ENCODE measurements around the gene PLEK2. TPM values are rescaled to one million over a fixed set of nuclear protein-coding genes. Genes with fewer than 3 reads are reported as not detected.
A peak's percentile ranks its signal among the peaks of the same experiment; 100 is the strongest.

Gene PLEK2
- total RNA-seq, 1 donor from 2014 or later, result not detected

- H3K4me3 Mint-ChIP-seq, result no peak overlapping the region
- peaks cover 15% of the 10 kb centered on the region for H3K27me3 Mint-ChIP-seq (ENCODE audit: low read depth)
- H3K4me1 Mint-ChIP-seq, result peaks cover 5% of the 10 kb centered on the region
- H3K27ac Mint-ChIP-seq, result no peak overlapping the region
- peak; percentile 88 for TF ChIP-seq CTCF (IDR thresholded peaks at IDR 0.05; ENCODE audit: unreplicated experiment)
- H3K9me3 Mint-ChIP-seq, result no peaks in the 10 kb centered on the region
- DNase-seq (ENCODE audit: low spot score in 2 of 2, unreplicated experiment in 2 of 2), result peak; percentile 42 to 75
- H3K36me3 Mint-ChIP-seq, result no peaks in the 10 kb centered on the region
Measured at GRCh38 chr14:67426983-67427606, 15.1 kb upstream of the PLEK2 start.

- DNase-seq (ENCODE audit: low spot score in 2 of 2, unreplicated experiment in 2 of 2), result no peak
- H3K4me1 Mint-ChIP-seq, result peaks cover 2% of the 10 kb centered on the region
- peaks cover 15% of the 10 kb centered on the region for H3K27me3 Mint-ChIP-seq (ENCODE audit: low read depth)
- no peaks in the 10 kb centered on the region for H3K9me3 Mint-ChIP-seq
- no peak overlapping the region for H3K27ac Mint-ChIP-seq
- no peak for TF ChIP-seq CTCF (IDR thresholded peaks at IDR 0.05; ENCODE audit: unreplicated experiment)
- H3K4me3 Mint-ChIP-seq, result no peak overlapping the region
- H3K36me3 Mint-ChIP-seq, result no peaks in the 10 kb centered on the region
Measured at GRCh38 chr14:67426161-67426560, 14.2 kb upstream of the PLEK2 start.

GRCh38 chr14:67425608-67426007 is 13.6 kb upstream of the PLEK2 start:
- Mint-ChIP-seq H3K4me1 (peaks cover 2% of the 10 kb centered on the region), H3K27me3 (ENCODE audit: low read depth) (peaks cover 15% of the 10 kb centered on the region), H3K4me3 (no peak overlapping the region), H3K36me3 (no peaks in the 10 kb centered on the region), H3K27ac (no peak overlapping the region), H3K9me3 (no peaks in the 10 kb centered on the region)
- TF ChIP-seq CTCF (IDR thresholded peaks at IDR 0.05; ENCODE audit: unreplicated experiment), result no peak
- DNase-seq (ENCODE audit: low spot score in 2 of 2, unreplicated experiment in 2 of 2), result no peak

- no peak for TF ChIP-seq CTCF (IDR thresholded peaks at IDR 0.05; ENCODE audit: unreplicated experiment)
- no peak for DNase-seq (ENCODE audit: low spot score in 2 of 2, unreplicated experiment in 2 of 2)
- no peaks in the 10 kb centered on the region for H3K36me3 Mint-ChIP-seq
- peaks cover 13% of the 10 kb centered on the region for H3K27me3 Mint-ChIP-seq (ENCODE audit: low read depth)
- H3K4me1 Mint-ChIP-seq, result peaks cover 2% of the 10 kb centered on the region
- no peaks in the 10 kb centered on the region for H3K9me3 Mint-ChIP-seq
- H3K4me3 Mint-ChIP-seq, result no peak overlapping the region
- H3K27ac Mint-ChIP-seq, result no peak overlapping the region
Measured at GRCh38 chr14:67424539-67424938, 12.6 kb upstream of the PLEK2 start.

GRCh38 chr14:67423424-67423823 is 11.5 kb upstream of the PLEK2 start:
- DNase-seq (ENCODE audit: low spot score in 2 of 2, unreplicated experiment in 2 of 2), result no peak
- H3K27ac Mint-ChIP-seq, result no peak overlapping the region
- H3K27me3 Mint-ChIP-seq (ENCODE audit: low read depth), result peaks cover 13% of the 10 kb centered on the region
- no peaks in the 10 kb centered on the region for H3K36me3 Mint-ChIP-seq
- H3K4me3 Mint-ChIP-seq, result no peak overlapping the region
- TF ChIP-seq CTCF (IDR thresholded peaks at IDR 0.05; ENCODE audit: unreplicated experiment), result no peak
- no peaks in the 10 kb centered on the region for H3K9me3 Mint-ChIP-seq
- H3K4me1 Mint-ChIP-seq, result no peaks in the 10 kb centered on the region

Data from mesothelial cell of epicardium (in vitro differentiated cells).